HG03045 (cell line): Measurements from ENCODE around the gene TMEM191B.
"Not testable (repeated sequence)": the region's sequence is repeated elsewhere in the genome, so short reads cannot be mapped to it uniquely, and the experiment has no call there.

Source experiments
- ATAC-seq: cut with Tn5 transposase; IDR thresholded peaks from one replicate; pipeline ENCODE4 v1.9.1; 2021; ENCODE audit warnings: mild to moderate bottlenecking, moderate library complexity; ENCODE audit not compliant: unreplicated experiment

Gene TMEM191B

GRCh38 chr22:18527752-18528596 lies at the start of gene TMEM191B:
Gene TMEM191B, plus strand, starts transcription at chr22:18527802. Its CDS starts 179 bp downstream, at chr22:18527981.
- ATAC-seq: peak; percentile 24

- ATAC-seq: not testable (repeated sequence)
These were observed 31.4 kb upstream of the TMEM191B start for GRCh38 chr22:18496227-18496626.

- ATAC-seq: not testable (repeated sequence)
These were observed 16.3 kb upstream of the TMEM191B start for GRCh38 chr22:18511327-18511726.

- ATAC-seq: not testable (repeated sequence)
These were observed 15.2 kb upstream of the TMEM191B start for GRCh38 chr22:18512378-18512777.

- not testable (repeated sequence) for ATAC-seq
These were observed 14.1 kb upstream of the TMEM191B start for GRCh38 chr22:18513454-18513853.

- not testable (repeated sequence) for ATAC-seq
These were observed 9.5 kb upstream of the TMEM191B start, which contains the start of gene GGTLC3 for GRCh38 chr22:18518061-18518460. Gene GGTLC3, minus strand, starts transcription at chr22:18518161. Its CDS starts 264 bp downstream, at chr22:18517897.

GRCh38 chr22:18522762-18523161 lies 4.8 kb upstream of the TMEM191B start:
- ATAC-seq: not testable (repeated sequence)

GRCh38 chr22:18523328-18523727 lies 4.3 kb upstream of the TMEM191B start:
- not testable (repeated sequence) for ATAC-seq

GRCh38 chr22:18528597-18529415 lies 1.2 kb downstream of the TMEM191B start:
- ATAC-seq: peak; percentile 64

- ATAC-seq: peak; percentile 28
These were observed 2.0 kb downstream of the TMEM191B start for GRCh38 chr22:18529416-18530145.

- not testable (repeated sequence) for ATAC-seq
These were observed 6.0 kb downstream of the TMEM191B start for GRCh38 chr22:18533633-18534032.

- ATAC-seq: not testable (repeated sequence)
These were observed 6.7 kb downstream of the TMEM191B start for GRCh38 chr22:18534315-18534714.

GRCh38 chr22:18539994-18540393 lies 12.4 kb downstream of the TMEM191B start:
- not testable (repeated sequence) for ATAC-seq

GRCh38 chr22:18543400-18543799 lies 15.8 kb downstream of the TMEM191B start:
- ATAC-seq: not testable (repeated sequence)

- not testable (repeated sequence) for ATAC-seq
These were observed 17.0 kb downstream of the TMEM191B start for GRCh38 chr22:18544615-18545014.

GRCh38 chr22:18549458-18550179 lies 22.0 kb downstream of the TMEM191B start:
- ATAC-seq: not testable (repeated sequence)

- ATAC-seq: not testable (repeated sequence)
These were observed 23.4 kb downstream of the TMEM191B start for GRCh38 chr22:18551046-18551445.

- not testable (repeated sequence) for ATAC-seq
These were observed 25.4 kb downstream of the TMEM191B start for GRCh38 chr22:18552839-18553597.
